Measurements from ENCODE around the gene ITPK1. TPM values are rescaled to one million over a fixed set of nuclear protein-coding genes. Genes with fewer than 3 reads are reported as not detected.
"Not testable (repeated sequence)": the region's sequence is repeated elsewhere in the genome, so short reads cannot be mapped to it uniquely, and the experiment has no call there.

The ITPK1 gene
- total RNA-seq = 10 to 100 TPM; 12.2 to 18.9 TPM

GRCh38 chr14:93115821-93116675 is at the start of gene ITPK1:
Gene ITPK1 (minus strand): TSS chr14:93115925. CDS start chr14:93115163, 762 bp downstream.
- intact Hi-C loops (cut with micrococcal nuclease) = loop anchor here (1.0 to 10.0 kb wide), 3 partner anchors 68 to 789 kb away; partner anchors contain the start of genes BTBD7 and MOAP1
- peak within 1 kb of the TSS; percentile 21 for H3K27ac Mint-ChIP-seq
- H3K9me3 Mint-ChIP-seq = no peaks in the 10 kb centered on the region
- H3K4me3 Mint-ChIP-seq = peak within 1 kb of the TSS; percentile 77
- peaks cover 24% of the 10 kb centered on the region for H3K4me1 Mint-ChIP-seq (ENCODE audit: low read depth)
- CTCF ChIA-PET = interaction anchor here (0.8 to 7.6 kb wide), 11 partner anchors 10 to 164 kb away, joined by 3 to 100 read pairs (median 3); partner anchors contain the start of genes LYSET and MOAP1
- no peaks in the 10 kb centered on the region for H3K27me3 Mint-ChIP-seq (ENCODE audit: low read depth)
- no peaks in the 10 kb centered on the region for H3K36me3 Mint-ChIP-seq (ENCODE audit: low read depth)
- DNase-seq = peak; percentile 39

- no peak overlapping the region for H3K27ac Mint-ChIP-seq
- H3K4me1 Mint-ChIP-seq (ENCODE audit: low read depth) = no peaks in the 10 kb centered on the region
- H3K36me3 Mint-ChIP-seq (ENCODE audit: low read depth) = no peaks in the 10 kb centered on the region
- intact Hi-C loops (cut with micrococcal nuclease) = no loop called here
- CTCF ChIA-PET = interaction anchor here (0.6 to 0.9 kb wide), 4 partner anchors 9 to 31 kb away, joined by 3 read pairs; no protein-coding TSS in a partner anchor
- H3K9me3 Mint-ChIP-seq = no peaks in the 10 kb centered on the region
- no peaks in the 10 kb centered on the region for H3K27me3 Mint-ChIP-seq (ENCODE audit: low read depth)
- no peak overlapping the region for H3K4me3 Mint-ChIP-seq
- DNase-seq = no peak
Measured at GRCh38 chr14:93163564-93163963, 47.8 kb upstream of the ITPK1 start.

- Mint-ChIP-seq H3K4me3 (no peak overlapping the region), H3K4me1 (ENCODE audit: low read depth) (no peaks in the 10 kb centered on the region), H3K36me3 (ENCODE audit: low read depth) (no peaks in the 10 kb centered on the region), H3K27ac (no peak overlapping the region), H3K27me3 (ENCODE audit: low read depth) (no peaks in the 10 kb centered on the region), H3K9me3 (no peaks in the 10 kb centered on the region)
- no peak for DNase-seq
- CTCF ChIA-PET = interaction anchor here (2.1 kb wide), 1 partner anchor 17 kb away, joined by 9 read pairs; no protein-coding TSS in a partner anchor
- intact Hi-C loops (cut with micrococcal nuclease) = no loop called here
Measured at GRCh38 chr14:93161411-93161940, 45.8 kb upstream of the ITPK1 start.

GRCh38 chr14:93160353-93160801 is 44.7 kb upstream of the ITPK1 start:
- Mint-ChIP-seq H3K27ac (no peak overlapping the region), H3K27me3 (ENCODE audit: low read depth) (no peaks in the 10 kb centered on the region), H3K4me3 (no peak overlapping the region), H3K36me3 (ENCODE audit: low read depth) (no peaks in the 10 kb centered on the region), H3K9me3 (no peaks in the 10 kb centered on the region), H3K4me1 (ENCODE audit: low read depth) (no peaks in the 10 kb centered on the region)
- intact Hi-C loops (cut with micrococcal nuclease) = no loop called here
- CTCF ChIA-PET = interaction anchor here (1.2 to 2.1 kb wide), 2 partner anchors 18 to 125 kb away, joined by 3 to 9 read pairs; no protein-coding TSS in a partner anchor
- DNase-seq = peak; percentile 26

GRCh38 chr14:93159625-93160352 is 44.1 kb upstream of the ITPK1 start:
- H3K27ac Mint-ChIP-seq; H3K4me3 Mint-ChIP-seq; H3K36me3 Mint-ChIP-seq (ENCODE audit: low read depth); DNase-seq; H3K9me3 Mint-ChIP-seq; intact Hi-C loops (cut with micrococcal nuclease); H3K4me1 Mint-ChIP-seq (ENCODE audit: low read depth); H3K27me3 Mint-ChIP-seq (ENCODE audit: low read depth): not testable (repeated sequence)
- CTCF ChIA-PET = interaction anchor here (0.7 to 2.1 kb wide), 4 partner anchors 18 to 148 kb away, joined by 3 to 9 read pairs (median 3); no protein-coding TSS in a partner anchor

- CTCF ChIA-PET; H3K4me3 Mint-ChIP-seq; H3K36me3 Mint-ChIP-seq (ENCODE audit: low read depth); H3K4me1 Mint-ChIP-seq (ENCODE audit: low read depth); H3K27me3 Mint-ChIP-seq (ENCODE audit: low read depth); H3K27ac Mint-ChIP-seq; H3K9me3 Mint-ChIP-seq; DNase-seq; intact Hi-C loops (cut with micrococcal nuclease): not testable (repeated sequence)
Measured at GRCh38 chr14:93158349-93158748, 42.6 kb upstream of the ITPK1 start.

GRCh38 chr14:93156693-93157369 is 41.1 kb upstream of the ITPK1 start:
- no peaks in the 10 kb centered on the region for H3K9me3 Mint-ChIP-seq
- no peak overlapping the region for H3K4me3 Mint-ChIP-seq
- H3K27ac Mint-ChIP-seq = no peak overlapping the region
- DNase-seq = no peak
- intact Hi-C loops (cut with micrococcal nuclease) = no loop called here
- H3K27me3 Mint-ChIP-seq (ENCODE audit: low read depth) = no peaks in the 10 kb centered on the region
- H3K36me3 Mint-ChIP-seq (ENCODE audit: low read depth) = no peaks in the 10 kb centered on the region
- H3K4me1 Mint-ChIP-seq (ENCODE audit: low read depth) = no peaks in the 10 kb centered on the region
- CTCF ChIA-PET = no interaction called here

GRCh38 chr14:93155667-93156066 is 39.9 kb upstream of the ITPK1 start:
- DNase-seq = no peak
- intact Hi-C loops (cut with micrococcal nuclease) = no loop called here
- Mint-ChIP-seq H3K27me3 (ENCODE audit: low read depth) (no peaks in the 10 kb centered on the region), H3K27ac (no peak overlapping the region), H3K4me3 (no peak overlapping the region), H3K9me3 (no peaks in the 10 kb centered on the region), H3K36me3 (ENCODE audit: low read depth) (no peaks in the 10 kb centered on the region), H3K4me1 (ENCODE audit: low read depth) (peaks cover 4% of the 10 kb centered on the region)
- CTCF ChIA-PET = interaction anchor here (0.7 kb wide), 1 partner anchor 16 kb away, joined by 3 read pairs; no protein-coding TSS in a partner anchor

GRCh38 chr14:93153121-93153520 is 37.4 kb upstream of the ITPK1 start:
- Mint-ChIP-seq H3K36me3 (ENCODE audit: low read depth) (no peaks in the 10 kb centered on the region), H3K4me3 (no peak overlapping the region)
- CTCF ChIA-PET = no interaction called here

GRCh38 chr14:93150227-93151208 is 34.8 kb upstream of the ITPK1 start:
- H3K4me1 Mint-ChIP-seq (ENCODE audit: low read depth) = peaks cover 7% of the 10 kb centered on the region
- intact Hi-C loops (cut with micrococcal nuclease) = no loop called here
- CTCF ChIA-PET = no interaction called here
- no peak overlapping the region for H3K4me3 Mint-ChIP-seq
- no peaks in the 10 kb centered on the region for H3K36me3 Mint-ChIP-seq (ENCODE audit: low read depth)
- no peaks in the 10 kb centered on the region for H3K9me3 Mint-ChIP-seq
- no peak overlapping the region for H3K27ac Mint-ChIP-seq
- H3K27me3 Mint-ChIP-seq (ENCODE audit: low read depth) = no peaks in the 10 kb centered on the region
- DNase-seq = no peak

More at GRCh38 chr14:93153121-93153520, 37.4 kb upstream of the ITPK1 start:
- no peaks in the 10 kb centered on the region for H3K9me3 Mint-ChIP-seq
- peaks cover 7% of the 10 kb centered on the region for H3K4me1 Mint-ChIP-seq (ENCODE audit: low read depth)
- no peak overlapping the region for H3K27ac Mint-ChIP-seq
- H3K27me3 Mint-ChIP-seq (ENCODE audit: low read depth) = no peaks in the 10 kb centered on the region
- intact Hi-C loops (cut with micrococcal nuclease) = no loop called here
- no peak for DNase-seq

GRCh38 chr14:93148979-93149378 is 33.3 kb upstream of the ITPK1 start:
- H3K4me3 Mint-ChIP-seq = no peak overlapping the region
- peaks cover 7% of the 10 kb centered on the region for H3K4me1 Mint-ChIP-seq (ENCODE audit: low read depth)
- no peak for DNase-seq
- H3K9me3 Mint-ChIP-seq = no peaks in the 10 kb centered on the region
- H3K27me3 Mint-ChIP-seq (ENCODE audit: low read depth) = no peaks in the 10 kb centered on the region
- intact Hi-C loops (cut with micrococcal nuclease) = no loop called here
- CTCF ChIA-PET = no interaction called here
- no peaks in the 10 kb centered on the region for H3K36me3 Mint-ChIP-seq (ENCODE audit: low read depth)
- no peak overlapping the region for H3K27ac Mint-ChIP-seq

Data from activated naive CD4-positive, alpha-beta T cell treated with anti-CD3 and anti-CD28 coated beads for 36 hours (primary cell).